Amniotic epithelial cell (primary cell): ENCODE results near the gene CYP2A7.
"Not testable (repeated sequence)": the region's sequence is repeated elsewhere in the genome, so short reads cannot be mapped to it uniquely, and the experiment has no call there.

Experiments used
- DNase-seq: peaks from one replicate; pipeline ENCODE4 v3.0.0-alpha.2; 2010; ENCODE audit warnings: low read depth

CYP2A7 gene

GRCh38 chr19:40842997-40843652 is 38.9 kb downstream of the CYP2A7 start:
- DNase-seq, result not testable (repeated sequence)

GRCh38 chr19:40842012-40842411 is 40.0 kb downstream of the CYP2A7 start:
- not testable (repeated sequence) for DNase-seq

GRCh38 chr19:40838477-40838876 is 43.6 kb downstream of the CYP2A7 start:
- not testable (repeated sequence) for DNase-seq

GRCh38 chr19:40836754-40837429 is 45.1 kb downstream of the CYP2A7 start:
- DNase-seq, result no peak

GRCh38 chr19:40833728-40834533 is 48.1 kb downstream of the CYP2A7 start:
- peak; percentile 47 for DNase-seq

GRCh38 chr19:40832431-40832790 is 49.6 kb downstream of the CYP2A7 start:
- not testable (repeated sequence) for DNase-seq

GRCh38 chr19:40831502-40832430 is 50.3 kb downstream of the CYP2A7 start:
- DNase-seq, result peak; percentile 99

GRCh38 chr19:40830741-40831140 is 51.3 kb downstream of the CYP2A7 start:
- DNase-seq, result not testable (repeated sequence)

- DNase-seq, result no peak
Observed at GRCh38 chr19:40829205-40829604, 52.8 kb downstream of the CYP2A7 start.

- no peak for DNase-seq
Observed at GRCh38 chr19:40827386-40828247, 54.4 kb downstream of the CYP2A7 start.

- DNase-seq, result peak; percentile 35
Observed at GRCh38 chr19:40826699-40827385, 55.2 kb downstream of the CYP2A7 start.

GRCh38 chr19:40826312-40826698 is 55.7 kb downstream of the CYP2A7 start:
- not testable (repeated sequence) for DNase-seq

GRCh38 chr19:40825460-40826095 is 56.5 kb downstream of the CYP2A7 start:
- not testable (repeated sequence) for DNase-seq
